T-helper 22 cell (primary cell): ENCODE measurements around the gene BLOC1S4.
"Not testable (repeated sequence)": the region's sequence is repeated elsewhere in the genome, so short reads cannot be mapped to it uniquely, and the experiment has no call there.

Experiments
- DNase-seq: peaks from one replicate; pipeline ENCODE4 v3.0.0-alpha.2; 2020; ENCODE audit warnings: low read depth

BLOC1S4 gene

GRCh38 chr4:6718932-6719610, 3.1 kb downstream of the BLOC1S4 start:
- no peak for DNase-seq

- no peak for DNase-seq
Measured at GRCh38 chr4:6719611-6720179, 3.7 kb downstream of the BLOC1S4 start.

GRCh38 chr4:6720202-6720699, 4.3 kb downstream of the BLOC1S4 start:
- DNase-seq: peak; percentile 53

- no peak for DNase-seq
Measured at GRCh38 chr4:6721121-6721520, 5.1 kb downstream of the BLOC1S4 start.

- DNase-seq: no peak
Measured at GRCh38 chr4:6722891-6723290, 6.9 kb downstream of the BLOC1S4 start.

GRCh38 chr4:6723851-6724250, 7.9 kb downstream of the BLOC1S4 start:
- DNase-seq: no peak

- DNase-seq: no peak
Measured at GRCh38 chr4:6724421-6725111, 8.6 kb downstream of the BLOC1S4 start.

GRCh38 chr4:6725427-6725961, 9.5 kb downstream of the BLOC1S4 start:
- DNase-seq: not testable (repeated sequence)

GRCh38 chr4:6727081-6727942, 11.3 kb downstream of the BLOC1S4 start:
- DNase-seq: no peak

- DNase-seq: no peak
Measured at GRCh38 chr4:6727943-6728250, 11.9 kb downstream of the BLOC1S4 start.

- DNase-seq: no peak
Measured at GRCh38 chr4:6728320-6729029, 12.5 kb downstream of the BLOC1S4 start.

- no peak for DNase-seq
Measured at GRCh38 chr4:6730603-6731317, 14.8 kb downstream of the BLOC1S4 start.

GRCh38 chr4:6731318-6731675, 15.3 kb downstream of the BLOC1S4 start:
- no peak for DNase-seq

GRCh38 chr4:6731780-6732179, 15.8 kb downstream of the BLOC1S4 start:
- no peak for DNase-seq

GRCh38 chr4:6732441-6733357, 16.7 kb downstream of the BLOC1S4 start:
- DNase-seq: no peak

GRCh38 chr4:6733358-6734164, 17.6 kb downstream of the BLOC1S4 start:
- no peak for DNase-seq

GRCh38 chr4:6734165-6734786, 18.3 kb downstream of the BLOC1S4 start:
- no peak for DNase-seq

GRCh38 chr4:6739920-6740319, 23.9 kb downstream of the BLOC1S4 start:
- no peak for DNase-seq

GRCh38 chr4:6740347-6740746, 24.4 kb downstream of the BLOC1S4 start:
- DNase-seq: no peak
